GM19467 (cell line): ENCODE measurements around the gene ENHO.

ENCODE experiments used
- ATAC-seq: cut with Tn5 transposase; IDR thresholded peaks from one replicate; pipeline ENCODE4 v1.9.1; 2021; ENCODE audit warnings: mild to moderate bottlenecking, moderate library complexity; ENCODE audit not compliant: unreplicated experiment

The ENHO gene

GRCh38 chr9:34555936-34556525 is 33.2 kb upstream of the ENHO start:
- no peak for ATAC-seq

DNA sequence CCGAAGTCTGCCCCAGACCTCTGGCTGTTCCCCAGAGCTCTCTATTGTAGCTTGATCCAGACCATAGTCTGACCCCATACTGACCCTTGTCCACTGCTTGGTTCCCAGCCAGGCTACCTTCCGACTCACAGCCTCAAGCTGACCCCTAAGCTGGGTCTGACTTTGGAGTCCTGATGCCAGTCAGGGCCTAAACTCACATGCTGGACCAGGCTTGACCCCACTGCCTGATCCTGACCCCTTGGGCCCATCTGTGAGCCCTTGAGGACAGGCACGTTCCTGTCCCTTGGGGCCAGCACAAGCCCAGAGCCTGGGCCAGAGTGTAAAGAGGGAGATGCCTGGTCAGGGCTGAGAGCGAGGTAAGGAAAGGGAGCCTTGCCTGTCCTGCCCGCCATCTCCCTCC is 32.7 kb upstream of the ENHO start:
- ATAC-seq, result no peak

DNA sequence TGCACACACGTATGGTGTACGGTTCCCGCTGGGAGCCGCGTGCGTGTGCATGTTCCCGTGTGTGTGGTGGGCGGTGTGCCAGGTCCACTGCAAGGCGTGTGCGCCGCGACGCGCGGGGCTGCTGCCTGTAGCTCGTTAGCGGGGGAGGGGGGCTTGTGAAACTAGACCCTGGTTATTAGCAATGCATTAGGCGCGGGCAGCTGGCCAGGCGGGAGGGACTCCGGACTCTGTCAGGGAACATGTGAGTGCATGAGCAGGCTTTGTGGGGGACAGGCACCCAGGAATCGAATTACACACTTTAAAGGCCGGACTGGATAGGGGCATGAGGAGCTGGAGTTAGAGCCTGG is 32.2 kb upstream of the ENHO start:
- ATAC-seq, result no peak

- ATAC-seq, result no peak
Measured at GRCh38 chr9:34554211-34555001, 31.6 kb upstream of the ENHO start.

GRCh38 chr9:34553511-34554021 is 30.8 kb upstream of the ENHO start:
- ATAC-seq, result no peak

- ATAC-seq, result no peak
Measured at GRCh38 chr9:34552986-34553385, 30.2 kb upstream of the ENHO start.

DNA sequence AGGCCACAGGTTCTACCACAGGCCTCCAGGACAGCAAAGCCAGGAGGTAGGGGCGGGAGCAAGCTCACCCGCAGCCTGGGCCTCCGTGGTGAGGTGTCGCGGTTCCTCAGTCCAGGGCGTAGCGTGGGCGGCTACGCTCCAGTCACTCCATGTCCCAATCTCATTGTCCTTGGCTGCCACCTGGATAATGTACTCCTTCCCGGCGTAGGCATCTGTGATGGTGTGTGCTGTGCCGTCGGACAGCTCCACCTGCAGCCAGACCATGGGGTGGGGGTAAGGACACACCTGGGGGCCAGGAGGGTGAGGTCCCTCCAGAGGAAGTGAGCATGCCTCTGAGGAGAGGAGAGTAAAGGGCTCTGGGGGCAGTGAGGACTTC is 29.8 kb upstream of the ENHO start:
- ATAC-seq, result no peak

DNA sequence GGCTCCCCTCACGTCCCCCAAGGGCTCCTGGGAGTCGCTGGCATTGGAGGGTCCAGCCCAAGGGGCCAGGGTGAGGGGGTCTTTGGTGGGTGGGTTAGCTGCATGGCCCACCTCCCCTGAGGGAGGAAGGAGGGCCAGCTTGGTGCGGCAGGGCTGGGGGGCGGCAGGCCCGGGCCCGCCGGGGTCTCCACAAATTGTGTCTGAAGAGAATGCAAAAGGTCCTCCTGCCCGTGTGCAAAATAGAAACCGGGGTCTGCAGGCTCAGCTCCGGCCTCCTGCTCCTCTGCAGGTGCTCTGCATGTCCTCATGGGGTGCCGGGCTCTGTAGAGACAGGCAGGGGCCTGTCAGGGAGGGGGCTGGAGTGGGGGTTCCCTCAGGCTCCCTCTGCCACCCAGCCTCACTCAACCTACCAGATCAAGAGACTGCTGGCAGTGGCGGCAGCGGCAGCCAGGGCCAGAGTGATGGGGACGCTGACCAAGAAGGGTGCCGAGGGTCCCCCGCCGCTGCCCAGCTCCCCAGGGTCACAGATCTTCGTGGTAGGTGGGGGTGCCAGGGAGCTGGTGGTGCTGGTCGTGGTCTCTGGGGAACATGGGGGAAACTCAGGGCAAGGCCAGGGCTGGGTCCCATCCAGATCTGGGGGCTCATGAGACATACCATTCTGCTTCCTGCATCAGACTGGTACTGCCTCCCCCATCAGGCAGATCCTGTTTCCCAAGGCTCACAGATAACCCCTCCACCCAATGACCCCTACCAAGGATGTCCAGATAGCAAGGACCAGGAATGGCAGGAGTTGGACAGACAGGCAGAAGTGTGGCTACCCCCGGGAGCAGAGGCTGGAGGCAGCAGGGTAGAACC is 29.2 kb upstream of the ENHO start:
- ATAC-seq, result no peak

DNA sequence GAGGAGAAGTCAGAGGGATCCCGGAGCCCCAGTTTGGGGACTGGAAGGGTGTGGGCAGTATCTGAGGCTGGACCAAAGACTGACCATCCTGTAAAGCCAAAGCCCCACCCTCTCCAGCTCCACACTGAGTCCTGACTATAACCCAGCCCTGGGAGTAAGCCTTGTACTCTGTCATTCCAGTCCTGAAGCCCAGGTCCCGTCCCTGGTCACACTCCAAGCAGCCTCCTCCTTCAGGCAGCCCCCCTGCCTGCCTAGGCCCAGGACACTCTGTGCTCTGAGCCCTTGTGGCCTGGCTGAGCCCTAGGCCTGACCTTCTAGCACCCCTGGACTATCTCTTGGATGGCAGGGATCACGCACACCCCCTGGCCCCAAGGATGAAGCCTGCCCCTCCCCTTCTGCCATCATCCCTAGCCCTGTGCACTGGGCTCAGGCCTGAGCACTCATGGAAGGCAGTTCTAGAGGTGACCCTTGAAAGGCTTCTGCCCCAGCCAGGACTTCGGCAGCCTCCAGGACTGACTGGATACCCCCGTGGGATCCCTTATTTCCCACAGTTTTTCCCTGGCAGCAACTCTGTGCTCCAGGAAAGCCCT is 28.0 kb upstream of the ENHO start:
- ATAC-seq, result no peak

DNA sequence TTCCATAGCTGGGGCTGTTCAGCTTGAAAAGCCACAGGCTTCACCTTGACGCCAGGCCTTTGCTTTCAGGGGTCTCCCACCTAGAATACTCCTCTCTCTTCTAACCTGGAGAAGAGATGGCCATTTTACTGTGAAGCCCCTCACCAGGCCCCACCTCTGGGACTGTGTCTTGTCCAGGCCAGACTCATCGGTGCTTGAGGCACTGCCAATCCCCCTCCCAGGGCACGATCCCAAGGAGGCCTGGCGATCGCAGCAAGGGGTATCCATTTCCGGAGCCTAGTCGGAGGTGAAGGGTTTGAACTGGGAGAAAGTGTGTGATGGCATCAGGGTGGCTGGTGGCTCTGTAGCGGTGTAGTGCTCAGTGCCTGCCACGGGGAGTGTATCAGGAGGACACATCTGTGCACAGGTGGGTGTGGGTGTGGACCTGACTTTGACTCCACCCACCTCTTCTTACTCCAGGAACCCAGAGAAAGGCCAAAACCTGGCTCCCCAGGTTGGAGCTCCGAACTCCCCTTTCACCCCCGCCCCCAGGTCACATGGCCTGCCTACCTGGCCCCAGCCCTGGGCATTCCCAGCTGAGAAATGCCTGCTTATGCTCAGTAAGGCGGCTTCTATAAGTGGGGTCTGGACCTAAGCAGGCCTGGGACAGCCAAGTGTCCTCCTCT is 27.4 kb upstream of the ENHO start:
- no peak for ATAC-seq

DNA sequence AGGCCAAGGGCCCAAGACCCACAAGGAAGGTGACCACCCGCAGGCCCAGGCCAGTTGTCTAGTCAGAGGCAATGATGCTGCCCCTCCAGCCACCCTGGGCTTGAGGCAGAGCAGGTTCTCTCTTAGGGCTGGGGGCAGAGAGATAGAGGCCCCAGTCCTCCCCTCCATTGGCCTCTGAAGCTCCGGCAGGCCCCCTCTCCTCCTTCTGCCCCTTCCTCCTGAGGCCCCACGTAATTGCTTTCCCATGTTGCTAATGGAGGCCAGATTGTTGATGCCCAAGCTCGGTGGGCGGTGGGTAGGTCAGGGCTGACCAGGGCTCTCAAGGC is 26.6 kb upstream of the ENHO start:
- ATAC-seq, result no peak

DNA sequence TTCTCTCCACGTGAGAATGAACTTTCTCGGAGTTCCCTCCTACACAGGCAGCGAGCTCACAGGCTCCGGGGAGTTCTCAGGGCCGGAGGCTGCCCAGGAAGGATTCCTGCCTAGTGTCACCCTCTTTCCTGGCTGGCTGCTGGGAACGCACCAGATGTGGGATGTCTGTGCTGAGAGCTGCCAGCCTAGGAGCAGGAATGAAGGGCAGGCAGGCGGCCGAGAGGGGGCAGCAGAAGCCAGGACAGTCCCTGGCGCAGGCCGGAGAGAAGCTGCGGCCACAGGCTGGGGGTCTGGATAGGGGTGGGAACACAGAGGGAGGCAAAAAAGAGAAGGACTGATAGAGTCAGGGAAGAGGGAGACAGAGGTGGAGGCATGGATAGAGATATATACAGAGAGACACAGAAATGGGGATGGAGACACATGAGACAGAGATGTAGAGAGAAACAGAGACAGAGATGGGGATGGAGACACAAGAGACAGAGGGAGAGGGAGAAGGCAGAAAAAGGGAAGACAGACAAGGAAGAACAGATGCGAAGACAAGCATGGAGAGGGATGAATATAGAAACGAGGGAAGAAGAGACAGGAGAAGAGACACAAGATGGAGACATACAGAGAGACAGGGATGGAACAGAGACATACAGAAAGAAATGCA is 25.3 kb upstream of the ENHO start:
- no peak for ATAC-seq

GRCh38 chr9:34546834-34547827 is 24.3 kb upstream of the ENHO start:
- ATAC-seq, result no peak

DNA sequence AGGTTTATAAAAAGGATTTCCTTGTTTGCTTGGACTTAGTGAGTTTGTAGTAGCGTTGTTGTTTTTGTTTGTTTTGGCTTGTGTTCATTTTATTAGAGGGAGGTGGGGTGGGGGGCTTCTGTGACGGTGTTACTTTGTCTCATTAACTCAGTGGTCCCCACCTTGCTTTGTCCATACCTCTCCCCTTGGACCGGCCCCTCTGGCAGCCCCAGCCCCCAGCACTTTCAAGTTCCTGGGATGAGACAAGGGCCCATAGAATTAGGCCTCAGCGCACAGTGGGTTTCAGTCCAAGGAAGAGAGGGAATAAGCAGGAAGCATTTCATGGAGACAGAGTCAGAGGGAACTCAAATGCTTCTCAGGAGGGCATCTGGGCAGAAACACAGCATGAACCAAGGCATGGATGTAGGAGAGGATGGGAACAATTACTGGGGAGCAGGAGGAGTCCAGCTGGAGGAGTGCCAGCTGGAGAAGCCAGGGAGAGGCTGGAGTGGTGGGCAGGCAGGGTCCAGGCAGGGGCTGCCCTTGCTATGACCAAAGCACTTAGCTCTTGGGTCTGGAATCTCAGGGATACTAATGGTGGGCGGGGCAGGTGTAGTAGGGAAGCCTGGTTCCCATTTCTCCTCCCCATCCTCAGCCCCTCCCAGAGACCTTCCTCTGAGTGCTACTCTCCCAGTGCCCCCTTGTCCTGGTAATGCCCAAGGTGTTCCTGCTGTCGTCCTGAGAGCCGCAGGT is 23.5 kb upstream of the ENHO start:
- no peak for ATAC-seq

DNA sequence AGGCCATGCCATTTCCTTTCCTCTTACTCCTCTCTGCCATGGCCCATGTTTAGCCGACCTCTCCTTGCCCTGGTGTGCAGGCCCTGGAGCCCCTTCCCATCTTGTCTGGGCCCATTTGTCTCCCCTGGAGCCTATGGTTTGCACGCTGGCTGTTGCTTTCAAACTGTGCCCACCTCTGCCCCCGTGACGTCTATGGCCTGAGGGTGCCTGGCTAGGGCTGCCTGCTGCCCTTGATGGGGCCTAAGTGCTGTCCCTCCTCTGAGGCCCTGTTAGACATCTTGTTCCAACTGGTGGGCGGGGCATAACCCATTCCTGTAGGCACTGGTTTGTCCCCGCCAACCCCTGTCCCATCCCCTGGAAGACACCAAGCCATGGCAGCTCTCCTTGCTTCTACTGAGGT is 22.7 kb upstream of the ENHO start:
- ATAC-seq, result no peak

- ATAC-seq, result no peak
Measured at GRCh38 chr9:34544035-34544434, 21.2 kb upstream of the ENHO start.

- no peak for ATAC-seq
Measured at GRCh38 chr9:34541540-34541939, 18.8 kb upstream of the ENHO start.

- no peak for ATAC-seq
Measured at GRCh38 chr9:34540827-34541226, 18.0 kb upstream of the ENHO start.

DNA sequence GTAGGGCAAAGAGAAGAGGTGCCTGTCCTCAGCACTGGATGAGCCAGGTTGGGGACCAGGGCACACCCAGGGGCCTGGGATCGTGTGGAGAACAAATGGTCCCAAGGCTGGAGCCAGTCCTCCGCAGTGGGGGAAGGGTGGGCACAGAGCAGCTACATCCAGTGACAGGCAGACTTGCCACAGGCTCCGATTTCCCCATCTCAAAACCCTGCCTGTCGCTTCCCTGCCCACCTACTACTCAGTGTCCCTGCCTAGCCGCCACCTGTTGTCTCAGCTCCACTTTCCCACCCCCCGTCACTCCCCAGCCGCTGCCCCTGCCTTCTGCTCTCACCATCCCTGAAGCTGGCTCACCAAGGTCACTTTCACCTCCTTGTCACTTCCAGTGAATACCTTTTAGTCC is 13.9 kb upstream of the ENHO start:
- no peak for ATAC-seq
